HepG2 (cell line): ENCODE measurements around the gene SPATA13. TPM values are rescaled to one million over a fixed set of nuclear protein-coding genes. Genes with fewer than 3 reads are reported as not detected.

Experiments used
- ARNT ChIP-seq: fragments of 450-650 bp; IDR thresholded peaks from 2 replicates; pipeline ENCODE4 v1.6.1; 2017
- ATF5 ChIP-seq: sonication (generic); formaldehyde crosslinking; IDR thresholded peaks from 2 replicates; pipeline ENCODE4 v1.4.0; 2020; ENCODE audit warnings: mild to moderate bottlenecking, low read depth, missing genetic modification reagents
- ATF7-NPFF ChIP-seq: sonication (generic); formaldehyde crosslinking; IDR thresholded peaks from 2 replicates; pipeline ENCODE4 v1.8.1; 2023; ENCODE audit warnings: mild to moderate bottlenecking, low read depth, missing genetic modification reagents, moderate library complexity
- EED ChIP-seq: sonication (generic); formaldehyde crosslinking; IDR thresholded peaks from 2 replicates; pipeline ENCODE4 v1.5.0; 2020; ENCODE audit warnings: mild to moderate bottlenecking, missing genetic modification reagents
- ERF ChIP-seq: IDR thresholded peaks from 2 replicates; pipeline ENCODE4 v1.6.1; 2018; ENCODE audit warnings: missing biosample characterization, missing genetic modification reagents
- KDM5A ChIP-seq: fragments of 200-600 bp; sonication (generic); IDR thresholded peaks from 2 replicates; pipeline ENCODE4 v1.7.0; 2018; ENCODE audit warnings: antibody characterized with exemption, mild to moderate bottlenecking, low read length, borderline replicate concordance
- KDM5B ChIP-seq: sonication (generic); formaldehyde crosslinking; IDR thresholded peaks from 2 replicates; pipeline ENCODE4 v1.4.0; 2020; ENCODE audit warnings: missing genetic modification reagents, mild to moderate bottlenecking, borderline replicate concordance
- NCOR1 ChIP-seq: fragments of 200-600 bp; sonication (generic); IDR thresholded peaks from 2 replicates; pipeline ENCODE4 v1.7.0; 2017; ENCODE audit warnings: antibody characterized with exemption, low read length, borderline replicate concordance
- NFATC3 ChIP-seq: sonication (generic); formaldehyde crosslinking; IDR thresholded peaks from 2 replicates; pipeline ENCODE4 v1.5.1; 2020; ENCODE audit warnings: mild to moderate bottlenecking, missing genetic modification reagents
- RBM22 ChIP-seq: fragments of 200-400 bp; formaldehyde crosslinking; optimal IDR thresholded peaks from 2 replicates; pipeline ENCODE3; 2017; ENCODE audit warnings: mild to moderate bottlenecking, low read length, moderate library complexity
- RNF219 ChIP-seq: sonication (generic); formaldehyde crosslinking; IDR thresholded peaks from 2 replicates; pipeline ENCODE4 v1.5.0; 2020; ENCODE audit warnings: mild to moderate bottlenecking, missing genetic modification reagents
- SIN3A ChIP-seq: IDR thresholded peaks from 2 replicates; pipeline ENCODE4 v1.6.1; 2011; ENCODE audit warnings: low read depth, mild to moderate bottlenecking, control low read depth, low read length, borderline replicate concordance
- SNAPC5 ChIP-seq: sonication (generic); formaldehyde crosslinking; IDR thresholded peaks from 2 replicates; pipeline ENCODE4 v1.8.1; 2023; ENCODE audit warnings: mild to moderate bottlenecking, missing genetic modification reagents, borderline replicate concordance
- SOX5 ChIP-seq: IDR thresholded peaks from 2 replicates; pipeline ENCODE4 v1.6.1; 2016; ENCODE audit warnings: borderline replicate concordance
- SOX6 ChIP-seq, 2 experiments: fragments of 450-650 bp in 1 of 2; sonication (generic) in 1 of 2; formaldehyde crosslinking in 1 of 2; IDR thresholded peaks; 2 replicates each; pipeline versions ENCODE4 v1.4.0 to v1.6.1; 2017 to 2020; ENCODE audit warnings: antibody characterized with exemption in 1 of 2, mild to moderate bottlenecking in 1 of 2, missing genetic modification reagents in 1 of 2
- ZNF143 ChIP-seq: sonication (generic); formaldehyde crosslinking; IDR thresholded peaks from 2 replicates; pipeline ENCODE4 v1.4.0; 2020; ENCODE audit warnings: missing genetic modification reagents
- ZNF274 ChIP-seq: sonication (generic); formaldehyde crosslinking; IDR thresholded peaks from 2 replicates; pipeline ENCODE4 v1.5.1; 2020; ENCODE audit warnings: mild to moderate bottlenecking, missing genetic modification reagents
- ZNF383 ChIP-seq: sonication (generic); formaldehyde crosslinking; IDR thresholded peaks from 2 replicates; pipeline ENCODE4 v1.4.0; 2020; ENCODE audit warnings: missing genetic modification reagents, mild to moderate bottlenecking, borderline replicate concordance
- ZNF414 ChIP-seq: sonication (generic); formaldehyde crosslinking; IDR thresholded peaks from 2 replicates; pipeline ENCODE4 v1.5.0; 2020; ENCODE audit warnings: missing genetic modification reagents
- ZNF451 ChIP-seq: sonication (generic); formaldehyde crosslinking; IDR thresholded peaks from 2 replicates; pipeline ENCODE4 v1.5.0; 2020; ENCODE audit warnings: mild to moderate bottlenecking, missing genetic modification reagents
- ZNF75D ChIP-seq: sonication (generic); formaldehyde crosslinking; IDR thresholded peaks from 2 replicates; pipeline ENCODE4 v1.8.1; 2023; ENCODE audit warnings: missing genetic modification reagents, mild to moderate bottlenecking, borderline replicate concordance
- ZNF768 ChIP-seq: sonication (generic); formaldehyde crosslinking; IDR thresholded peaks from 2 replicates; pipeline ENCODE4 v1.4.0; 2020; ENCODE audit warnings: missing genetic modification reagents
- polyA plus RNA-seq, 8 experiments: library from polyadenylated mRNA; depleted of rRNA in 3 of 8; stranded (reverse) in 7 of 8; unstranded in 1 of 8; fragments of >200 nt; fragmentation: Illumina TruSeq in 4 of 8; extraction: Trizol in 4 of 8; gene quantifications; 2 replicates each; pipeline versions ENCODE4 v1.2.1 to v1.2.3, GENCODE V29; 2011 to 2016; ENCODE audit warnings: low read depth in 4 of 8, missing spikeins in 1 of 8, mixed read lengths in 1 of 8; ENCODE audit not compliant: insufficient read depth in 1 of 8
- total RNA-seq, 5 experiments: library from RNA; depleted of rRNA; stranded (reverse); fragments of >200 nt; fragmentation: Illumina TruSeq; extraction: Trizol; gene quantifications; 2 replicates each; pipeline ENCODE4 v1.2.3, GENCODE V29; 2016; ENCODE audit warnings: low read depth in 1 of 5
- TF ChIP-seq, protein P1 (sequence below): sonication (generic); formaldehyde crosslinking; conservative IDR thresholded peaks from 2 replicates; pipeline ENCODE4 v1.4.0; 2020; ENCODE audit warnings: missing genetic modification reagents
- TF ChIP-seq, protein P2 (sequence below): sonication (generic); formaldehyde crosslinking; IDR thresholded peaks from 2 replicates; pipeline ENCODE4 v1.4.0; 2020; ENCODE audit warnings: missing genetic modification reagents, borderline replicate concordance

The SPATA13 gene
- total and polyA plus RNA-seq, 2 of the 13 experiments (the other 11 are each of a cell fraction or from before 2014, with no cell fraction given), result 11.3 to 14.2 TPM

GRCh38 chr13:24184265-24184841 is 23.8 kb downstream of the SPATA13 start (continued):
- no peak for TF ChIP-seq RNF219 (CRISPR knock-in tag)
- TF ChIP-seq RBM22, result peak; percentile 7
- no peak for TF ChIP-seq ZNF75D (CRISPR knock-in tag)
- no peak for TF ChIP-seq ATF7-NPFF (CRISPR knock-in tag)
- TF ChIP-seq EED (CRISPR knock-in tag), result no peak
- no peak for TF ChIP-seq ZNF143
- TF ChIP-seq ZNF451, result no peak
- no peak for TF ChIP-seq KDM5B (CRISPR knock-in tag)
- no peak for TF ChIP-seq SOX6 (IDR thresholded peaks at IDR 0.05)
- peak; percentile 33 for TF ChIP-seq SOX6 (CRISPR knock-in tag; IDR thresholded peaks at IDR 0.05)
- TF ChIP-seq, protein P1, sequence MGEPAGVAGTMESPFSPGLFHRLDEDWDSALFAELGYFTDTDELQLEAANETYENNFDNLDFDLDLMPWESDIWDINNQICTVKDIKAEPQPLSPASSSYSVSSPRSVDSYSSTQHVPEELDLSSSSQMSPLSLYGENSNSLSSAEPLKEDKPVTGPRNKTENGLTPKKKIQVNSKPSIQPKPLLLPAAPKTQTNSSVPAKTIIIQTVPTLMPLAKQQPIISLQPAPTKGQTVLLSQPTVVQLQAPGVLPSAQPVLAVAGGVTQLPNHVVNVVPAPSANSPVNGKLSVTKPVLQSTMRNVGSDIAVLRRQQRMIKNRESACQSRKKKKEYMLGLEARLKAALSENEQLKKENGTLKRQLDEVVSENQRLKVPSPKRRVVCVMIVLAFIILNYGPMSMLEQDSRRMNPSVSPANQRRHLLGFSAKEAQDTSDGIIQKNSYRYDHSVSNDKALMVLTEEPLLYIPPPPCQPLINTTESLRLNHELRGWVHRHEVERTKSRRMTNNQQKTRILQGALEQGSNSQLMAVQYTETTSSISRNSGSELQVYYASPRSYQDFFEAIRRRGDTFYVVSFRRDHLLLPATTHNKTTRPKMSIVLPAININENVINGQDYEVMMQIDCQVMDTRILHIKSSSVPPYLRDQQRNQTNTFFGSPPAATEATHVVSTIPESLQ (CRISPR knock-in tag), result no peak
- TF ChIP-seq SIN3A, result 0 out of 2 replicates have a peak, but pooled peaks have one; percentile 53
- TF ChIP-seq, protein P2, sequence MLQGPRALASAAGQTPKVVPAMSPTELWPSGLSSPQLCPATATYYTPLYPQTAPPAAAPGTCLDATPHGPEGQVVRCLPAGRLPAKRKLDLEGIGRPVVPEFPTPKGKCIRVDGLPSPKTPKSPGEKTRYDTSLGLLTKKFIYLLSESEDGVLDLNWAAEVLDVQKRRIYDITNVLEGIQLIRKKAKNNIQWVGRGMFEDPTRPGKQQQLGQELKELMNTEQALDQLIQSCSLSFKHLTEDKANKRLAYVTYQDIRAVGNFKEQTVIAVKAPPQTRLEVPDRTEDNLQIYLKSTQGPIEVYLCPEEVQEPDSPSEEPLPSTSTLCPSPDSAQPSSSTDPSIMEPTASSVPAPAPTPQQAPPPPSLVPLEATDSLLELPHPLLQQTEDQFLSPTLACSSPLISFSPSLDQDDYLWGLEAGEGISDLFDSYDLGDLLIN (CRISPR knock-in tag), result no peak
- TF ChIP-seq ZNF414 (CRISPR knock-in tag), result no peak
- TF ChIP-seq ATF5 (CRISPR knock-in tag), result no peak
- no peak for TF ChIP-seq ZNF274 (CRISPR knock-in tag)
- TF ChIP-seq ARNT, result no peak
- TF ChIP-seq KDM5A, result no peak
- no peak for TF ChIP-seq NFATC3 (CRISPR knock-in tag)
- TF ChIP-seq SNAPC5, result no peak
- peak; percentile 86; the same call in 1 of the 2 replicates for TF ChIP-seq NCOR1
- no peak for TF ChIP-seq ZNF383 (CRISPR knock-in tag)
- TF ChIP-seq ERF (CRISPR knock-in tag), result no peak
- TF ChIP-seq ZNF768 (CRISPR knock-in tag), result no peak
- peak; percentile 70; the same call in 1 of the 2 replicates for TF ChIP-seq SOX5 (CRISPR knock-in tag)
